Neutrophil (primary cell): Measurements from ENCODE around the gene ABO.
"Not testable (repeated sequence)": the region's sequence is repeated elsewhere in the genome, so short reads cannot be mapped to it uniquely, and the experiment has no call there.

Experiments
- H3K27ac ChIP-seq: fragments of 200-600 bp; sonication (generic); 2 replicates; pipeline ENCODE4 v1.5.1; 2016; ENCODE audit warnings: mild to moderate bottlenecking, moderate library complexity
- H3K27me3 ChIP-seq: fragments of 200-600 bp; sonication (generic); 2 replicates; pipeline ENCODE4 v1.6.0; 2016; ENCODE audit warnings: mild to moderate bottlenecking
- H3K36me3 ChIP-seq: fragments of 200-600 bp; sonication (generic); 2 replicates; pipeline ENCODE4 v1.5.1; 2017
- H3K4me1 ChIP-seq, 2 experiments: fragments of 200-600 bp in 1 of 2; sonication (generic) in 1 of 2; 1 replicate in 1 of 2; 2 replicates in 1 of 2; pipeline versions ENCODE4 v1.5.1 to v1.6.1; 2013 to 2016; ENCODE audit warnings: low read depth in 1 of 2, low read length in 1 of 2, mild to moderate bottlenecking in 1 of 2, moderate library complexity in 1 of 2; ENCODE audit not compliant: control insufficient read depth in 1 of 2, insufficient read depth in 1 of 2
- H3K4me3 ChIP-seq, 2 experiments: fragments of 200-600 bp in 1 of 2; sonication (generic) in 1 of 2; 1 replicate in 1 of 2; 2 replicates in 1 of 2; pipeline ENCODE4 v1.5.1; 2013 to 2016; ENCODE audit warnings: low read depth in 1 of 2, low read length in 1 of 2, mild to moderate bottlenecking in 1 of 2, moderate library complexity in 1 of 2
- H3K9me3 ChIP-seq: fragments of 200-600 bp; sonication (generic); 2 replicates; pipeline ENCODE4 v1.5.1; 2016
- TF ChIP-seq, protein P1 (sequence below): fragments of 200-600 bp; sonication (generic); IDR thresholded peaks from 2 replicates; pipeline ENCODE4 v1.5.1; 2016; ENCODE audit warnings: antibody characterized with exemption

Gene ABO

DNA sequence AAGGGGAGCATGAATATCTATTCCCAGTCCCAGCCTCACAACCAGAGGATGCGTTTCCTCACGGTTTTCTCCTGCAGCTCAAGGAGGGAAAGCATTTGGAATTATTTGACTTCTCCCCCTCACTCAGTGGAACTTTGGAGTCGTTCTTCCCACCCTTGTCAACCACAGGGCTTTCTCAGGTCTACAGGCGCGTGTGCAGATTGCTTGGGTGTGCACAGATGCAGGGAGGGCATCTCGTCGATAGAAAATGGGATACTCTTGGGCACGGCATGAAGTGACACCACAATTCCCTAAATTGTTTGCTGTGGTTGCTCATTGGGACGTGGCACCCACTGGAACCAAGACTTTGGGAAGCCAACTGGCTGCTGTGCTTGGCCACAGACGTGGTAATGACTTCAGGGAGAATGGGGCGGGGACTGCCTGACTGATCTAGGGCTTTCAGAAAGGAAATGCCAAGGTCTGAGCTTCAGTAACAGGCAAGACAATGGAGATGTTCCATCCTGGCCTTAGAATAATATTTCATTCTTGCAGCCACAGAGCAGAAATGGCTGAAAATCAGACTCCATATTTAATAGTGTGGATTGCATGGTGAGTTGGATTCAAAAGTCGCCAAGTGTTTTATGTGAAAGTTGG is 53.7 kb downstream of the ABO start:
- Histone ChIP-seq H3K4me1 (no peaks in the 10 kb centered on the region), H3K27me3 (peaks cover 28% of the 10 kb centered on the region), H3K36me3 (no peaks in the 10 kb centered on the region), H3K9me3 (no peaks in the 10 kb centered on the region), H3K4me3 (no peak overlapping the region), H3K27ac (no peak overlapping the region)
- TF ChIP-seq, protein P1, sequence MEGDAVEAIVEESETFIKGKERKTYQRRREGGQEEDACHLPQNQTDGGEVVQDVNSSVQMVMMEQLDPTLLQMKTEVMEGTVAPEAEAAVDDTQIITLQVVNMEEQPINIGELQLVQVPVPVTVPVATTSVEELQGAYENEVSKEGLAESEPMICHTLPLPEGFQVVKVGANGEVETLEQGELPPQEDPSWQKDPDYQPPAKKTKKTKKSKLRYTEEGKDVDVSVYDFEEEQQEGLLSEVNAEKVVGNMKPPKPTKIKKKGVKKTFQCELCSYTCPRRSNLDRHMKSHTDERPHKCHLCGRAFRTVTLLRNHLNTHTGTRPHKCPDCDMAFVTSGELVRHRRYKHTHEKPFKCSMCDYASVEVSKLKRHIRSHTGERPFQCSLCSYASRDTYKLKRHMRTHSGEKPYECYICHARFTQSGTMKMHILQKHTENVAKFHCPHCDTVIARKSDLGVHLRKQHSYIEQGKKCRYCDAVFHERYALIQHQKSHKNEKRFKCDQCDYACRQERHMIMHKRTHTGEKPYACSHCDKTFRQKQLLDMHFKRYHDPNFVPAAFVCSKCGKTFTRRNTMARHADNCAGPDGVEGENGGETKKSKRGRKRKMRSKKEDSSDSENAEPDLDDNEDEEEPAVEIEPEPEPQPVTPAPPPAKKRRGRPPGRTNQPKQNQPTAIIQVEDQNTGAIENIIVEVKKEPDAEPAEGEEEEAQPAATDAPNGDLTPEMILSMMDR = no peak

DNA sequence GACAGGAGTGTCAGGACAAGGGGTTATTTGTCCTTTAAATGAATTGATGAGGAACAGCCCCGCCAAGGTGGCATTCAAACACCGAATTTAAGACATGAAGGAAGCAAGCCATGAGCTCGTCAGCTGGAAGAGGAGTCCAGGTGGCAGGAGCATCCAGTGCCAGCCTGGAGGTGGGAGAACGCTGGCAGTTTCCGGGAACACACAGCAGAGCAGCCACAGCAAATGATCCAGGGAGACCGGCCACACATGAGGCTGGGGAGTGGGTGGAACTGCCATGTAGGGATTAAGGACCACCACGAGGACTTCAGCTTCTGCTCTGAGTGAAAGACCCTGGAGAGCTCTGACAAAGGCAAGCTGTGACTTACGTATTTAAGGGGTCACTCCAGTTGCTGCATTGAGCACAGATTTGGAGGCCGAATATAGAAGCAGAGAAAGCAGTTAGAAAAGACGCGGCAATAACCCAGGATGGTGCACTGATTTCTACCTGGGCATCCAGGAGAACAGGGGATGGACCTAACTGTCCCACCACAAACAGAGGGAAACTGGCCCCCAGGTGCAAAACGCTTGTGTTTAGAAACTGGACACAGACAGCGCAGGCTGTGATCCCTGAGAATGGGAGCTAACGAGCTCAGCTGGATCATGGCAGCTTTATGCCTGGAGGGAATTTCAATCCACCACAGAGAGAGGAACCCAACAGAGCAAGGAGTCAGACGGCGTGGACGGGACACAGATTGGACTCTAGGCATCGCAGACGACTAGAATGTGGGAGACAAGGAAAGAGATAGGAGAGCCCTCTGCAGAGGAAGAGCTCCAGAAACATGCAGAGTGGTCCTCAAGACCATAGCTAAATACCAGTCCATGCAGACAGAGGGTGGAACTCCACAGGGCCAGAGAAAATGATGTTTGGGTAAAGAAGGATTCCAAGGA is 56.7 kb downstream of the ABO start:
- H3K9me3 ChIP-seq, H3K36me3 ChIP-seq, H3K4me1 ChIP-seq, H3K4me3 ChIP-seq, H3K27ac ChIP-seq: not testable (repeated sequence)
- H3K27me3 ChIP-seq = peaks cover 40% of the 10 kb centered on the region

DNA sequence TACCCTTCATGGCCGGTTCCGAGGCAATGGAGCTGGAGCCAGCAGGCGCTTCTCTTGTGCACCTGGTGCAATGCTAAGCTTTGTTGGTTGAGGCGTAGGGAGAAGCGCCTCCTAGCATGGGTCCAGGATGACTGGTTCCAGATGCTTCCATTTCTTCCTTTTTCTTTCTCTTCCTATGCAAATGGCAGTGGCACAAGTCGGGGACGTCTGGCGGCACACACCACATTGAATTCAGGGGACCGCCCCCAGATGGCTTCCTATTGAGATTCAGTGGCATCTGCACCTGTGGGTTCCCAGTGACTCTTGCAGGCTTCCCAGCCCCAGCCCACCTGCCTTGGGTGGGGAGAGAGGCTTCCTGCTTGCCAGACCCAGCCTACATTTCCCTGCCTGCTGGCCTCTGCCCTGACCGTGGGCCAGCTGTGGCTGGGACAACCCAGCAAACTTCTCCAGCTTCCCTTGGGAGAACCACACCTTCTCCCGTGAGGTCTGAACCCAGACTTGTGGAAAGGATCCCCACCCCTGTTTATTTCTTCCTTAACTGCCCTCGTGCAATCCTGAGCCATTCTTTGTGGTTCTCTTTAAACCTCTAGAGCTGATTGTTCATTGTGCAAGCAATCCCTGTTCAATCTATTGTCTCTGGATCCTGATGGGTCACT is 57.5 kb downstream of the ABO start:
- H3K27me3 ChIP-seq = peaks cover 42% of the 10 kb centered on the region
- H3K27ac ChIP-seq, H3K9me3 ChIP-seq, H3K36me3 ChIP-seq, H3K4me3 ChIP-seq, H3K4me1 ChIP-seq: not testable (repeated sequence)

DNA sequence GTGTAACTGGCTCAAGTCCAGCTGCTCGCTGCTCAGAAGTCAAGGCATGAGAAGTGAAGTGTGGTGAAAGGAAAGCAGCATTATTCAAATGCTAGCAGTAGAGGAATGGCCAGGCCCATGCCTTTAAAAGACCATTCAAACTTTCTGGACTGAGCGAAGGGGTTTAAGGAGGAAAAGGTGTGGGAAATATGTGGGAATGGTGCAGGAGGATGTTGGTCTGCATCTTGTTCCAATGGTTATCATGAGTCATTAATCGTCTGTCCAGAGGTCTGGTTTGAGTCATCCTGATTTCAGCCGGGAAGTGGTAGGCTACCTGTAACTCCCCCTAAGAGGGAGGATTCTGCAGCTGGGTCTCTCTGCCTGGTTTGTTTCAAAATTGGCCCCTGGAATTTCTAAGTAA is 60.7 kb downstream of the ABO start:
- H3K27ac ChIP-seq, H3K4me1 ChIP-seq, H3K36me3 ChIP-seq, H3K4me3 ChIP-seq, H3K9me3 ChIP-seq: not testable (repeated sequence)
- H3K27me3 ChIP-seq = peaks cover 36% of the 10 kb centered on the region

DNA sequence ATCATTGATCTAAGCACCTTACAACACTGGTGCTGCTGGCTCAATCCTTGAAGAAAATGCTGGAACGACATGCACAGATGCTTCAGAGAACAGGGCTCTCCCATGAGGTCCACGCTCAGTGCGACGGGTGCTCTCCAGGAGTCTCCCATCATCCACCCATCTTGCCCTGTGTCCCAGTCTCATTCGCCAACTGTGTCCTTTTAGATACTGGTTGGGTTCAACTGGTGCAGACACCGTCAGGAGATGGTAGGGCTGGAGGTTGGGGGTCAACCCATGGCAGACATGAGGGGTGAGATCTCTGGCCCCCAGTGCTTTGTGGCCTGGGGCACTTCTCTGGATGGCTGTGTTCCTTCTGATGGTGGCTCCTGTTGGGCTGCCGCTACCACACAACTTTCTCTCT is 64.4 kb downstream of the ABO start:
- no peak overlapping the region for H3K27ac ChIP-seq

DNA sequence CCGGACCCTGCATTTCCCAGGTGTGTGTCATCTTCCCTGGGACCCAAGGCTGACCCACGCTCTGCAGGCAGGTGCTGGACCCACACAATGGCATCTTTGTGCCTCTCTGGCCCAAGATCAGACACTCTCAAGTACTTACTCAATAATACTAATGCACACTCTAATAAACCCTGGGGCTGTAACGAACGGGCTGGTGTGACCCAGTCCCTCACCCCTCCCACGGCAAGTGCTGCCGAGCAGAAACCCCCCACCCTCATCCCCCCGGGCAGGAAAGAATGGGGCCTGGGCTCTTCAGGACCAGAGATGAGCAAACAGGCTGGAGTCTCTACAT is 64.8 kb downstream of the ABO start:
- Histone ChIP-seq H3K9me3 (no peaks in the 10 kb centered on the region), H3K4me3 (no peak overlapping the region), H3K36me3 (no peaks in the 10 kb centered on the region), H3K27me3 (peaks cover 29% of the 10 kb centered on the region), H3K4me1 (no peaks in the 10 kb centered on the region), H3K27ac (no peak overlapping the region)
- TF ChIP-seq, protein P1 = no peak

More for the DNA sequence above, 64.4 kb downstream of the ABO start:
- H3K36me3 ChIP-seq = no peaks in the 10 kb centered on the region
- no peaks in the 10 kb centered on the region for H3K4me1 ChIP-seq
- H3K9me3 ChIP-seq = no peaks in the 10 kb centered on the region
- no peak overlapping the region for H3K4me3 ChIP-seq
- TF ChIP-seq, protein P1 = no peak
- peaks cover 33% of the 10 kb centered on the region for H3K27me3 ChIP-seq

DNA sequence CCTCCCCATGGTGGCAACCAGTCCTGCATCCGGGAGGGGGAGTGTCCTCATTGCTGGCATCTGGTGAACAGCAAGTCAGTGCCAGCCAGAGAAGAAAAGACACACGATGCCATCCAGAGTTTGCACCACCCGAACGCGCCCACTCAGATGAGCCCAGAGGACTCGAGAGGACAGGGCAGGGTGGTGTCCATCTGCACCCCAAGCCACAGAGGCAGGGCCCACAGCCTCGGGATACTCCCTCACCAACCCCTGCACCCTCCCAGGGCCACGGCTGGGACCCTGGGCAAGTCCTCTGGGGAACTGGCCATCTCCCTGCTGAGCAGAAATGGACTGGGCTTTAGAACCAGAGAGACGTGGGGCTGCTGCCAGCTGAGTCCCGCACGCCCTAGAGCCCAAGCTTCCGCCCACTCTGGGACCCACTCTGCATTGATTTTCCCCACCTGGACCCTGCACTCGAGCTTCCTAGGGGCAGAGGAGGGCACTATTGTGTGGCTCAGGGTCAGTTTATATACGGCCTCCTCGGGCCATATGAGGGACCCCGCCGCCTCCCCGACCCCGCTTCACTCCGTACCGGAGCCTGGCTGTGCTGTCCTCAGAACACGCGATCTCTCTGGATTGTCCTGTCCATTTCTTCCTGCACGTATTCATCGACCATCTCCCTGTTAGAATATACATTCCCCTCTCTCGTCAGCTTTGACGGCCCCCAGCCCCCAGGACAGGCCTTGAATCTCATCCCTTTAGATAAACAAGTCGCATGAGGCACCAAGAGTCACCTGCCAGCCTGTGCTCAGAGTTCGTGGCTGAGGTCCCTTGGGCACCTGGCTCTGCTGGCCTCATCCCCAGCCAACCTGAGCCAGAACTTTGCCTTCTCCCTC is 65.4 kb downstream of the ABO start:
- H3K4me3 ChIP-seq, H3K27ac ChIP-seq, H3K4me1 ChIP-seq, H3K9me3 ChIP-seq, H3K36me3 ChIP-seq: not testable (repeated sequence)
- H3K27me3 ChIP-seq = peaks cover 26% of the 10 kb centered on the region

DNA sequence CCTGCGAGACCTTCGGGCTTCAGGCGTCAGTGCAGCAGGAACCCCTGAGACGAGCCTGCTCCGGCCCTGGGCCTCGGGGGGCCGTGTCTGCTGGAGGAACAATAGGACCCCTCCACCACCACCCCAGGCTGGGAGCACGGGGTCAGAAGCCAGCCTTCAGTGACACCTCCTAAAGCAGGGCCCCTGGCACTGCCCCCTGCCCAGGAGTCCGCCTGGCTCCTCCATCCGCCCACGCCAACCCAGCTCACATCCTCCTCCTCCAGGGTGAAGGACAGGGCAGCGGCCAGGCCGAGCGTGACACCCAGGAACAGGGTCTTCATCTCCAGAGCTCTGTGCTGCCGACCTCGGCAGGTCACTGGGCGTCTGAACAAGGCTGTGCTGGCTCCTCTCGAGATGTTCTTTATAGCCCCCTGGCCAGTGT is 66.1 kb downstream of the ABO start, which contains the start of gene OBP2B:
TSS of gene OBP2B (minus strand) at position 371 of the 421 bp plus-strand sequence. CDS start at position 320, 51 bp downstream.
- H3K4me3 ChIP-seq, H3K36me3 ChIP-seq, H3K27ac ChIP-seq, H3K4me1 ChIP-seq, H3K9me3 ChIP-seq: not testable (repeated sequence)
- peaks cover 22% of the 10 kb centered on the region for H3K27me3 ChIP-seq

DNA sequence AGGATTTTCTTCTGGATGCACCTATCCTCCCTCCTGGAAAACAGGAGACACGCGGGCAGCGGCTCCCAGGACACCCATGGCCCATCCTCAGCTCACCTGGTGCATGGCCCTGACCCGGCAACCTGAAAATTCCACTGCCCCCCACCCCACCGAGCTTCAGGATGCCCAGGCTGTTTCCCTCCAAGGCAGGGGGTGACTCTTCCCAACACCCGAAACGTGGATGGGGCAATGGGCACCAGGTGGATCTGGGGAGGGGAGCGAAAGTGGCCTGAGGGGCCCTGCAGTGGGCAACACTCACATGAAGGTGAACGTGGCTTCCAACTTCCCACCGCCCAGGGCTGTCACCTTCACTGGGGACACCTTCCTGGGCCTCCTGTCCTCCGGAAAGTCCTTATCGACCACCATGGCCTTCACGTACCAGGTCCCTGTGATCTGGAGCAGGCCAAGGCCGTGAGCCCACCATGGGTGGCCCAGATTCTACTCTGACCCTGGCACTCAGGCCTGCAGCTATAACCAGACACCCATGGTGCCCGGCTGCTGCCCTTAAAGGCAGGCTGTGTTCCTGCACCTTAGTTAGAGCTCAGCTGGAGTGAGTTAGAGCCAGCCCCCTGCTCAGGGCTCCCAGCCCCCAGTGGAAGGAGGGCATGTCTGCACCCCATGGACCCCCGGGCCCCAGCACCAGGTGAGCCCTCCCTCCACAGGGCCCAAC is 66.7 kb downstream of the ABO start:
- not testable (repeated sequence) for H3K4me3 ChIP-seq, H3K4me1 ChIP-seq, H3K36me3 ChIP-seq, H3K9me3 ChIP-seq, H3K27ac ChIP-seq
- peaks cover 16% of the 10 kb centered on the region for H3K27me3 ChIP-seq
